ENCODE results near the gene CHSY1.

The CHSY1 gene

GRCh38 chr15:101267320-101268104 is 15.7 kb upstream of the CHSY1 start:
- no peak for DNase-seq

DNA sequence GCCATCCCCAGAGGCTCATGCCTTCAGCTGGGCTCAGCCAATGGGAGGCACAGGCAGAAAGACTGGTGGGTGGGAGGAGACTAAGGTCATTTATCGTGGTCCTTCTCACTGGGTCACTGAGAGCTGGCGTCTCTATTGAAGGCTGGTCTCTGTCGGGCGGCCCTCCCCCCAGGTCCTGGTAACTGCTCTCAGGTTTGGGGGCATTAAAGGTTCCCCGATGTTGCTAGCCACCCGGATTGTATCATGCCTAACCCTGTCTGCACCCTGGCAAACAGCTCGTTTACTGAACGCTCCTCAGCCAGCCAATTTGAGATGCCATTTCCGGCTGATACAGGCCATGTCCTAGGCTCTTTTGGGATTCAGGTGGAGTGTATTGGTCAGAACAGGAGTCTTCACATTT is 14.9 kb upstream of the CHSY1 start:
- DNase-seq = no peak

GRCh38 chr15:101266034-101266433 is 14.2 kb upstream of the CHSY1 start:
- no peak for DNase-seq

GRCh38 chr15:101264911-101265641 is 13.2 kb upstream of the CHSY1 start:
- no peak for DNase-seq

DNA sequence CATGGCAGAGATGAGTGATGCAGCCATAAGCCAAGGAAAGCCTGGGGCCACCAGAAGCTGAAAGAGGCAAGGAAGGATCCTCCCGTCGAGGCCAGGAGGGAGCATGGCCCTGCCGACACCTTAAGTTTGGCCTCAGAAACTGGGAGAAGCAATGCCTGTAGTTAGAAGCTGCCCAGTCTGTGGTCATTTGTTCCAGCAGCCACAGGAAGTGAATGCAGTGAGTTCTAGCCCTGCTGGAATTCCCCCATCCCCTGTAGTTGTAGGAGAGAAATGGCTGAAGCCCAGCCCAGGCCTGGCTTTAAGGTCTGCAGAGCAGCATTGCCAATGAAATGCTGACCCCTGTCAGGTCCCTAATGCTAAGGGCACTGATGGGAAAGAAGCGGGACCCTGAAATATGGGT is 12.2 kb upstream of the CHSY1 start:
- no peak for DNase-seq

DNA sequence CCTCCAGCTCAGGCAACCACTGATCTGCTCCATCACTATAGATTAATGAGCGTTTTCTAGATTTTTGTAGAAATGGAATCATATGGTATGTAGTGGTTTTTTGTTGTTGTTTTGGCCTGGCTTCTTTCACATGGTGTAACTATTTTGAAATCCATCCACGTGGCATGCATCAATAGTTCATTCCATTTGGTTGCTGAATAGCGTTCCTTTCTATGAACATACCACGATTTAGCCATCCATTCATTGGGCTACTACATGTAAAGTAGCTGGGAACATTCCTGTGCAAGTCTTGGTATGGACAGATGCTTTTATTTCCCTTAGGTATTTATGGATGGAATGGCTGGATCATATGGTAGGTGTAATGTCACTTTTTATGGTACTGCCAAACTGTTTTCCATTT is 10.7 kb upstream of the CHSY1 start:
- no peak for DNase-seq

DNA sequence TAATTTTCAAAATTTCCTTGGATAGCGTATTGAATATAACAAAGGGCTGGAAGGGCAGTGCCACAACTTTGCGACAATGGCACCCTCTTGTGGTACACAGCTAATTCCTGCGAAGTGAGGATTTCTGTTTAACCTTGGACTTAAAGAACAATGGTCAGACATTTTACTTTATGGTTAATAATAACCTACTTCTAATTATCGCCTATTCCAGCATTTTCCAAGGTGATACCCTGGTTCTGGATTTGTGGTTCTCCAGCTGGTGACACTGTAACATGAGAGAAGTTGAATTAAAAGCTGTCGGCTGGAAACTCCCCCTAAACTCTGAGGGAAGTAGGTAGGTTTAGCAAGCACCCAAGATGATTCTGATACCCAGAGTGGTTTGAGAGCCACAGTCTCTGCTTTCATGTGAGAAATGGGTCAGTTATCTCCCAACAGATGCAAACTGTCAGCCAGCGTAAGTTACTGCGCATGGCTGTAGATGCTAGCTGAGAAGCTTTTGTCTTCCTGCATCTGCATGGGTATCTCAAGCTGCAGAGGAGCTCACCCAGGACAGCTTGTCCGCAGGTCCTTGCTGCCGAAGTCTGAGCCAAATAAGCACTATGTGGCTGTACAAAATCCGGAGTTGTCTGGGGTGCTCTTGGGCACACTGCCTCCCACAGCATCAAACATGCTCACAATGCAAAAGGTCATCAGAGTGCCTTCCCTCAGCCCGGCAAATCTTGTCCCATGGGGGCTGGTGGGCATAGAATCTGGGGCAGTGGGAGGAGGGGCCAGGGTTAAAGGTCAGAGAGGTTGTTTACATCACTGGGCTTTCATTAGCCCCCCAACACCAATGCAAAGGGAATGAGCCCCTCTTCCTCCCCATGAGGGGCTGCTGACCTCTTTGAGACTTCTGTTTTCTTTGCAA is 6.6 kb upstream of the CHSY1 start:
- DNase-seq = peak in 1 of 2 experiments; percentile 79

DNA sequence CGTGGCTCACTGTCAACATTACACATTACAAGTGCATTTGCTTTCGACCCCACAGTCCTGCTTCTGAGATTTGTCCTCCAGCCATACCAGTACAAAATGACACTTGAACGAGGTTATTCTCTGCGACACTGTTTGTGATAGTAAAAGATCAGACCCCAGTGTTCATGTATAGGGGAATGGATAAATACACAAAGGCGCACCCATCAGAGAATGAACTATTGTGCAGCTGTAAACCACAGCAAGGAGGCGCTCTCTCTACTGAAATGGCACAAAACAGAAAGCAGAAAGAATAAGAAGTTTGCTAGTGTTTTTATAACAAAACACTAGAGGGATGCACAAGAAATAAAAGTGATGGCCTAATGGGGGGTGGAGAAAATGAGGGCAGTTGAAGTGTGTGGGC is 4.9 kb upstream of the CHSY1 start:
- peak in 1 of 2 experiments; percentile 32 for DNase-seq

- no peak for DNase-seq
Observed at GRCh38 chr15:101255615-101256241, 3.9 kb upstream of the CHSY1 start.

DNA sequence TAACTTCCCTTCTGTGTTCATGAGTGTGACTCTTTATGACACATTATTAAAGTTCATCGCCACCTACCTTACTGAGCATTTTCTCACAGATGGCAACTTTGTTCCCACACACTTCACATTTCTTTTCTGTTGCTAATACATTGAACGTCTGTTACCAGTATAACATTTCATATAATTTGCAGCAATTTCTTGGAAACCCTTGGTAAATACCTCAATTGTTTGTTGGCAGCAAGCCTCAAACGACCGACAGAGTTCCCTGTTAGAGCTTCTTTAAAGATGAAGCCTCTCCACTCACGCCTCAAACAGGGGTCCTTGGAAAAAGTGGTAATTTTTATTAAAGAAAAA is 3.2 kb upstream of the CHSY1 start:
- DNase-seq = no peak

GRCh38 chr15:101254157-101255050 is 2.6 kb upstream of the CHSY1 start:
- DNase-seq = no peak

DNA sequence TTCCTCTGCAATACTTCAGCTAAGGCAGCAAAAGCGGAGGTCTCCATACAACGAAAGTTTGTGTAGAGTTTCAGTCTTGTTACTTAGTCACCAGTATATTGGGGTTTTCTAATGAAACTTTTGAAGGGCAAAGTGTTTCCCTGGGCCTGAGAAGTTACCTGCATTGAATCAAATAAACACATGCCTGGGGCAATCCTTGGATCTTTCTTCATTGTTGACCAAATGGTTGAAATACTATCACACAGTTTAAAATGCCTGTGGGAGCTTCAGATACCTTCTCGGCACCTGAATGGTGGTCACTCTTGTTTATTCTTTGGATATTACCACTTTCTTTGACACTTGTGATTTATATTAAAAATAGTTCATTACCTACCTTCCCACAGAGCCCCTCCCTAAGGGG is 988 bp upstream of the CHSY1 start:
- DNase-seq = no peak

GRCh38 chr15:101250873-101251829 is 697 bp downstream of the CHSY1 start:
- peak in 1 of 2 experiments; percentile 32 for DNase-seq

- peak in 1 of 2 experiments; percentile 32 for DNase-seq
Observed at GRCh38 chr15:101250341-101250831, 1.5 kb downstream of the CHSY1 start.

DNA sequence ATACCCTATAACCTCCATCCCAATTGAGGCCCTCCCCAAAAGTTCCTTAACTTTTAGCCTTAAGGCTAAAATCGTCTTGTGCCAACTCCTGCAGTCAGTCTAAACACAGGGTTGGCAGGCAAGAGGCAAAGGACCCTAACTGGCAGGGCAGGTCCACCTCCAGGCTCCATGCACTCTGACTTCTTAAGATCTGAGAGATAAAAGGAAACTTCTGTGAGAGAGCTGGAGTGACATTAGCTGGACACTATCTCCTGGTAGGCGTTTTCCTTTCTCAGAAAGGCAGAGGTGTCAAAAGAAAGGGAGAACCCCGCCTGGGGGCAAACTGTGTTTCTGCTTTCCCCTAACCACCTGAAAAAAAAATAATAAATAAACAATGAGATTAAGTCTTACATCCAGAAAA is 3.6 kb downstream of the CHSY1 start:
- no peak for DNase-seq

GRCh38 chr15:101246824-101247745 is 4.8 kb downstream of the CHSY1 start:
- no peak for DNase-seq

GRCh38 chr15:101246391-101246790 is 5.5 kb downstream of the CHSY1 start:
- no peak for DNase-seq

DNA sequence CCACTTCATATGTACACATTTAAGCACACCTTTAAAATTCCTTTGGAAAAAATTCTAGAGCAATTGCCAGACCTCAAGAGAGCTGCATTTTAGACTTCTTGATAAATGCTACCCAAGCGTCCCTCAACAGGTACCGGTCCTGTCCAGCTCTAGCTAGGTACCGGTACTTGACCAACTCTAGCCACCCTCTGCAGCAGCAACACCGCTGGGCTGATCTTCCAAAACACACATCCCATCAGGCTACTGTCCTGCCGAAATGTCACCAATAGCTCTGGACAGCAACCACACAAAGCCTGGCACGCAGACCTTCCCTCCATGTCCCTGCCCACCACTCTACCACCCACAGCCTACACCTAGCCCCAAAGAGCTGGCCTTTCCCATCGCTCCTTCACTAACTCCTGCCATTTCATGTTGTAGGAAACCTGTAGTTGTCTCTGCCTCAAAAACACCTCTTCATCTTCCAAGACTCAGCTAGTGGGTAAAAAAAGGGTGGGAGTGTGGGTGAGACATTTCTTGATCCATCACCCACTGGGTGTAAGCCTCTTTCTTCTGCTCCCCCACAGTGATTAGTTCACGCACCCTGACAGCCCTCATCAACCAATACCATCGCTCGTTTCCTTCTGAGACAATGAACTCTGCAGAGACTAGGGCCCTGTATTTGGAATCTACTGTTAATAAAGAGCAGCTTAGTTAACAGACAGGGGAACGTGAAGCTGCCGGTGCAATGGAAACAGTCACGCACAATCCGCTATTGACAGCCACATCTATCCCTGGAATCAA is 6.8 kb downstream of the CHSY1 start:
- DNase-seq = no peak

Measured in SW 1271 (cell line).